Testis (tissue), 2 donors: ENCODE results near the gene C1orf52.

Experiments
- CTCF ChIP-seq, 3 experiments: fragments of 450-650 bp in 2 of 3; fragments of 200-600 bp in 1 of 3; sonication (generic) in 1 of 3; IDR thresholded peaks; one replicate each; pipeline ENCODE4 v1.5.1; 2016 to 2019; ENCODE audit warnings: antibody characterized with exemption in 3 of 3, mild to moderate bottlenecking in 2 of 3, moderate library complexity in 1 of 3
- POLR2A ChIP-seq: fragments of 450-650 bp; IDR thresholded peaks from one replicate; pipeline ENCODE4 v1.6.1; 2017; ENCODE audit warnings: antibody characterized with exemption, mild to moderate bottlenecking, moderate library complexity

GRCh38 chr1:85264150-85264549 is 4.7 kb upstream of the C1orf52 start:
- TF ChIP-seq CTCF (IDR thresholded peaks at IDR 0.05): no peak
- no peak for TF ChIP-seq POLR2A
